ENCODE results near the gene GPR82. TPM values are rescaled to one million over a fixed set of nuclear protein-coding genes. Genes with fewer than 3 reads are reported as not detected.

Gene GPR82
- total RNA-seq, 2 donors from 2014 or later: not detected

- H3K9ac ChIP-seq (ENCODE audit: extremely low read depth, low read length, poor library complexity, severe bottlenecking): no peak overlapping the region
- no peaks in the 10 kb centered on the region for H3K36me3 ChIP-seq (ENCODE audit: control insufficient read depth, insufficient read depth, low read length)
- no peak for TF ChIP-seq CTCF (conservative IDR thresholded peaks at IDR 0.05)
- Mint-ChIP-seq H3K4me1 (no peaks in the 10 kb centered on the region), H3K9me3 (peaks cover 29% of the 10 kb centered on the region), H3K4me3 (no peak overlapping the region), H3K36me3 (ENCODE audit: low read depth) (peaks cover 4% of the 10 kb centered on the region), H3K27ac (no peak overlapping the region), H3K27me3 (ENCODE audit: insufficient read depth) (no peaks in the 10 kb centered on the region)
- no peaks in the 10 kb centered on the region for H3K4me1 ChIP-seq (ENCODE audit: control insufficient read depth, insufficient read depth, low read length)
- H3K9me3 ChIP-seq (ENCODE audit: control insufficient read depth, low read length): no peaks in the 10 kb centered on the region
- no peak overlapping the region for H3K27ac ChIP-seq (ENCODE audit: low read depth, low read length)
- no peak overlapping the region for H3K4me3 ChIP-seq (ENCODE audit: low read length)
- H3K27me3 ChIP-seq (ENCODE audit: control insufficient read depth, insufficient read depth, low read length, poor library complexity, severe bottlenecking): no peaks in the 10 kb centered on the region
- no peak for DNase-seq
Observed at GRCh38 chrX:41703574-41704029, 20.4 kb upstream of the GPR82 start.

GRCh38 chrX:41705042-41705441, 18.9 kb upstream of the GPR82 start:
- Mint-ChIP-seq H3K27me3 (ENCODE audit: insufficient read depth) (no peaks in the 10 kb centered on the region), H3K9me3 (peaks cover 35% of the 10 kb centered on the region), H3K36me3 (ENCODE audit: low read depth) (peaks cover 4% of the 10 kb centered on the region), H3K4me3 (no peak overlapping the region), H3K27ac (no peak overlapping the region), H3K4me1 (no peaks in the 10 kb centered on the region)
- Histone ChIP-seq H3K9me3 (ENCODE audit: control insufficient read depth, low read length) (no peaks in the 10 kb centered on the region), H3K27ac (ENCODE audit: low read depth, low read length) (no peak overlapping the region), H3K27me3 (ENCODE audit: control insufficient read depth, insufficient read depth, low read length, poor library complexity, severe bottlenecking) (no peaks in the 10 kb centered on the region), H3K36me3 (ENCODE audit: control insufficient read depth, insufficient read depth, low read length) (no peaks in the 10 kb centered on the region), H3K4me1 (ENCODE audit: control insufficient read depth, insufficient read depth, low read length) (no peaks in the 10 kb centered on the region), H3K4me3 (ENCODE audit: low read length) (no peak overlapping the region), H3K9ac (ENCODE audit: extremely low read depth, low read length, poor library complexity, severe bottlenecking) (no peak overlapping the region)
- DNase-seq: no peak
- WGBS, 2 experiments (ENCODE audit: insufficient coverage in 1 of 2, insufficient read length in 1 of 2): 100% methylated on average over 1 of the region's 1 CpG; no CpG with 5 or more reads in 1 of the 2 experiments
- no peak for TF ChIP-seq CTCF (conservative IDR thresholded peaks at IDR 0.05)

GRCh38 chrX:41705680-41706374, 18.2 kb upstream of the GPR82 start:
- Histone ChIP-seq H3K9ac (ENCODE audit: extremely low read depth, low read length, poor library complexity, severe bottlenecking) (no peak overlapping the region), H3K27me3 (ENCODE audit: control insufficient read depth, insufficient read depth, low read length, poor library complexity, severe bottlenecking) (no peaks in the 10 kb centered on the region), H3K4me3 (ENCODE audit: low read length) (no peak overlapping the region), H3K27ac (ENCODE audit: low read depth, low read length) (no peak overlapping the region), H3K9me3 (ENCODE audit: control insufficient read depth, low read length) (no peaks in the 10 kb centered on the region), H3K4me1 (ENCODE audit: control insufficient read depth, insufficient read depth, low read length) (no peaks in the 10 kb centered on the region), H3K36me3 (ENCODE audit: control insufficient read depth, insufficient read depth, low read length) (no peaks in the 10 kb centered on the region)
- H3K27ac Mint-ChIP-seq: no peak overlapping the region
- H3K36me3 Mint-ChIP-seq (ENCODE audit: low read depth): peaks cover 4% of the 10 kb centered on the region
- H3K4me1 Mint-ChIP-seq: no peaks in the 10 kb centered on the region
- no peaks in the 10 kb centered on the region for H3K27me3 Mint-ChIP-seq (ENCODE audit: insufficient read depth)
- no peak for TF ChIP-seq CTCF (conservative IDR thresholded peaks at IDR 0.05)
- DNase-seq: no peak
- 98 to 100% methylated on average over 2 to 3 of the region's 3 CpGs for WGBS, 2 experiments (ENCODE audit: insufficient coverage in 1 of 2, insufficient read length in 1 of 2)
- H3K9me3 Mint-ChIP-seq: peaks cover 35% of the 10 kb centered on the region
- no peak overlapping the region for H3K4me3 Mint-ChIP-seq

Data from endodermal cell (in vitro differentiated cells).